ENCODE results near the gene MAN1A1.

- no peak for TF ChIP-seq CTCF (IDR thresholded peaks at IDR 0.05; ENCODE audit: insufficient read depth, low read length, poor library complexity, severe bottlenecking)
- no peak for TF ChIP-seq EZH2phosphoT487 (conservative IDR thresholded peaks at IDR 0.05; ENCODE audit: low read length)
Measured at GRCh38 chr6:119334535-119335264, 14.9 kb downstream of the MAN1A1 start.

Measured in SU-DHL-6 (cell line).